ENCODE results near the gene TP53I3.

GRCh38 chr2:24125956-24126355, 41.3 kb upstream of the TP53I3 start:
- TF ChIP-seq POLR2A (IDR thresholded peaks at IDR 0.05) (no peak), CTCF (IDR thresholded peaks at IDR 0.05) (no peak)
